Endodermal cell (in vitro differentiated cells): ENCODE measurements around the gene CD247. TPM values are rescaled to one million over a fixed set of nuclear protein-coding genes. Genes with fewer than 3 reads are reported as not detected.
A peak's percentile ranks its signal among the peaks of the same experiment; 100 is the strongest.

Source experiments
- DNase-seq: peaks from one replicate; pipeline ENCODE4 v3.0.0-alpha.2; 2017
- H3K27ac ChIP-seq: 2 replicates; pipeline ENCODE4 v1.5.1; 2013; ENCODE audit warnings: mild to moderate bottlenecking, low read depth, low read length, moderate library complexity
- H3K27me3 ChIP-seq: 2 replicates; pipeline ENCODE4 v1.6.1; 2013; ENCODE audit warnings: mild to moderate bottlenecking, low read length, moderate library complexity; ENCODE audit not compliant: insufficient read depth, control insufficient read depth, poor library complexity, severe bottlenecking
- H3K36me3 ChIP-seq: 2 replicates; pipeline ENCODE4 v1.7.0; 2013; ENCODE audit warnings: mild to moderate bottlenecking, low read length, moderate library complexity; ENCODE audit not compliant: control insufficient read depth, insufficient read depth
- H3K4me1 ChIP-seq: one replicate; pipeline ENCODE4 v1.7.0; 2013; ENCODE audit warnings: low read length; ENCODE audit not compliant: control insufficient read depth, insufficient read depth
- H3K4me3 ChIP-seq: 2 replicates; pipeline ENCODE4 v1.5.1; 2013; ENCODE audit warnings: mild to moderate bottlenecking, low read length, moderate library complexity
- H3K9ac ChIP-seq: 2 replicates; pipeline ENCODE4 v1.6.1; 2013; ENCODE audit warnings: mild to moderate bottlenecking, low read length, moderate library complexity; ENCODE audit not compliant: poor library complexity, severe bottlenecking; ENCODE audit errors: extremely low read depth
- H3K9me3 ChIP-seq: 2 replicates; pipeline ENCODE4 v1.6.1; 2013; ENCODE audit warnings: mild to moderate bottlenecking, low read length, moderate library complexity; ENCODE audit not compliant: control insufficient read depth
- H3K27ac Mint-ChIP-seq: 2 replicates; pipeline ENCODE4 v1.8.0; 2020; ENCODE audit warnings: mixed read lengths
- H3K27me3 Mint-ChIP-seq: 2 replicates; pipeline ENCODE4 v1.8.0; 2021; ENCODE audit warnings: mild to moderate bottlenecking, mixed read lengths; ENCODE audit not compliant: insufficient read depth
- H3K36me3 Mint-ChIP-seq: 2 replicates; pipeline ENCODE4 v1.8.0; 2020; ENCODE audit warnings: low read depth, mixed read lengths
- H3K4me1 Mint-ChIP-seq: 2 replicates; pipeline ENCODE4 v1.8.0; 2020; ENCODE audit warnings: mixed read lengths
- H3K4me3 Mint-ChIP-seq: 2 replicates; pipeline ENCODE4 v1.8.0; 2020; ENCODE audit warnings: mild to moderate bottlenecking, moderate library complexity, mixed read lengths
- H3K9me3 Mint-ChIP-seq: 2 replicates; pipeline ENCODE4 v1.8.0; 2020; ENCODE audit warnings: mild to moderate bottlenecking, mixed read lengths
- whole genome bisulfite sequencing, 2 experiments: methylation state at CpG; one replicate each; pipeline versions ENCODE4 v1.1.5 to v1.1.7; 2013; ENCODE audit warnings: missing lambda C conversion rate in 2 of 2, mixed read lengths in 1 of 2; ENCODE audit not compliant: insufficient coverage in 1 of 2, insufficient read length in 1 of 2; 5-methylcytosine and 5-hydroxymethylcytosine counted together
- total RNA-seq, 2 donors: library from RNA; stranded (reverse); fragmentation: NEBNext Ultra II Directional in 1 of 2; extraction: Animal tissue kit (Norgen Biotek cat#: 25700) in 1 of 2; gene quantifications; 2 replicates in 1 of 2; 3 replicates in 1 of 2; pipeline ENCODE4 v1.2.1, GENCODE V29; 2021
- TF ChIP-seq, protein P1 (sequence below): fragments of 200-600 bp; sonication (generic); conservative IDR thresholded peaks from 2 replicates; pipeline ENCODE4 v1.5.0; 2021; ENCODE audit warnings: antibody characterized with exemption, mild to moderate bottlenecking

The CD247 gene
- total RNA-seq, 2 donors from 2014 or later: 0.46 to 0.55 TPM

DNA sequence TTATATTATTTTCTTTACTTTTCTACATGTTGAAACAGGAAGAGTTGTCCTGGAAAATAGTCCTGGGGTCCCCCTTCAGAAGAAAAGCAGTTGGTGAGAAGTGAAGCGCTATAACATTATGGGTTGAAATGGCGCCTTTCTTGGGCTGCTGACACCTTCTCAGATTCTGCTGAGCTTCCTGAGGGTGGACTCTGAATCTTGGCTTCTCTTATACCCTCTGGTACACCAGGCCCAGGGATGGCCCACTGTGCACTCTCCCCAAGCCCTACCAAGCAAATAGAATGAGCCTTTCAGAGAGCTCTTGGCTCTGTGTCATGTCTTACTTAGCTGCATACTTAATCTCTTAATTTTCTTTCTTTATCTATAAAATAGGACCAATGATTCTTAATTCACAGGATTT, 42.3 kb downstream of the CD247 start:
- WGBS, 2 experiments: 95 to 100% methylated on average over 2 of the region's 2 CpGs

DNA sequence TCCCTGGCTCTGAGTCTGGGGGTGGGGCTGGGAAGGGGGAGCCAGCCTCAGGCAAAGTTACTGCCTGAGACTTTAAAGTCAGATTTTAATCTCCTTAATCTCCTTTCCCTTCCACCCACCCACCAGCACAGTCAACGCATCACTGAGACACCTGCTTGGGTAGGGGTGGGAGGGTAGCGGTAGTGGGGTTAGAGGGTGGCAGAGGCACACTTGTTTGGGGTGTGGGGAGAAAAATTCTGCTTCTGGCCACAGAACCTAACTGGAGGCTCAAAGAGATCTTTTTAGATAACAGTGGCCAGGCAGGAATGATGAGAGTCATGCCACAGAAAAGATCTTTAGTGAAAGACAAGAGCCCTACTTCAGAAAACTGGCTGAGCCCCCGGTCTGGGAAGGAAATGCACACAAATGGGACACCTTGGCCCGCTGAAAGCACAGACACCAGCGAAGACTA, 44.1 kb downstream of the CD247 start:
- Histone ChIP-seq H3K4me3 (no peak overlapping the region), H3K27ac (no peak overlapping the region), H3K27me3 (no peaks in the 10 kb centered on the region), H3K36me3 (no peaks in the 10 kb centered on the region), H3K9me3 (no peaks in the 10 kb centered on the region), H3K9ac (no peak overlapping the region), H3K4me1 (no peaks in the 10 kb centered on the region)
- DNase-seq: peak; percentile 28
- H3K4me3 Mint-ChIP-seq: no peak overlapping the region
- 85 to 91% methylated on average over 3 to 5 of the region's 5 CpGs for WGBS, 2 experiments
- peaks cover 4% of the 10 kb centered on the region for H3K27me3 Mint-ChIP-seq
- peaks cover 5% of the 10 kb centered on the region for H3K9me3 Mint-ChIP-seq
- H3K4me1 Mint-ChIP-seq: peaks cover 10% of the 10 kb centered on the region
- no peak overlapping the region for H3K27ac Mint-ChIP-seq
- TF ChIP-seq, protein P1, sequence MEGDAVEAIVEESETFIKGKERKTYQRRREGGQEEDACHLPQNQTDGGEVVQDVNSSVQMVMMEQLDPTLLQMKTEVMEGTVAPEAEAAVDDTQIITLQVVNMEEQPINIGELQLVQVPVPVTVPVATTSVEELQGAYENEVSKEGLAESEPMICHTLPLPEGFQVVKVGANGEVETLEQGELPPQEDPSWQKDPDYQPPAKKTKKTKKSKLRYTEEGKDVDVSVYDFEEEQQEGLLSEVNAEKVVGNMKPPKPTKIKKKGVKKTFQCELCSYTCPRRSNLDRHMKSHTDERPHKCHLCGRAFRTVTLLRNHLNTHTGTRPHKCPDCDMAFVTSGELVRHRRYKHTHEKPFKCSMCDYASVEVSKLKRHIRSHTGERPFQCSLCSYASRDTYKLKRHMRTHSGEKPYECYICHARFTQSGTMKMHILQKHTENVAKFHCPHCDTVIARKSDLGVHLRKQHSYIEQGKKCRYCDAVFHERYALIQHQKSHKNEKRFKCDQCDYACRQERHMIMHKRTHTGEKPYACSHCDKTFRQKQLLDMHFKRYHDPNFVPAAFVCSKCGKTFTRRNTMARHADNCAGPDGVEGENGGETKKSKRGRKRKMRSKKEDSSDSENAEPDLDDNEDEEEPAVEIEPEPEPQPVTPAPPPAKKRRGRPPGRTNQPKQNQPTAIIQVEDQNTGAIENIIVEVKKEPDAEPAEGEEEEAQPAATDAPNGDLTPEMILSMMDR: no peak
- no peaks in the 10 kb centered on the region for H3K36me3 Mint-ChIP-seq

More for the DNA sequence above, 42.3 kb downstream of the CD247 start:
- Histone ChIP-seq H3K9me3 (no peaks in the 10 kb centered on the region), H3K27ac (no peak overlapping the region), H3K4me3 (no peak overlapping the region), H3K4me1 (no peaks in the 10 kb centered on the region), H3K27me3 (no peaks in the 10 kb centered on the region), H3K36me3 (no peaks in the 10 kb centered on the region), H3K9ac (no peak overlapping the region)
- TF ChIP-seq, protein P1: no peak
- Mint-ChIP-seq H3K4me1 (peaks cover 10% of the 10 kb centered on the region), H3K27ac (no peak overlapping the region), H3K27me3 (peaks cover 4% of the 10 kb centered on the region), H3K9me3 (peaks cover 5% of the 10 kb centered on the region), H3K4me3 (no peak overlapping the region), H3K36me3 (no peaks in the 10 kb centered on the region)
- no peak for DNase-seq

DNA sequence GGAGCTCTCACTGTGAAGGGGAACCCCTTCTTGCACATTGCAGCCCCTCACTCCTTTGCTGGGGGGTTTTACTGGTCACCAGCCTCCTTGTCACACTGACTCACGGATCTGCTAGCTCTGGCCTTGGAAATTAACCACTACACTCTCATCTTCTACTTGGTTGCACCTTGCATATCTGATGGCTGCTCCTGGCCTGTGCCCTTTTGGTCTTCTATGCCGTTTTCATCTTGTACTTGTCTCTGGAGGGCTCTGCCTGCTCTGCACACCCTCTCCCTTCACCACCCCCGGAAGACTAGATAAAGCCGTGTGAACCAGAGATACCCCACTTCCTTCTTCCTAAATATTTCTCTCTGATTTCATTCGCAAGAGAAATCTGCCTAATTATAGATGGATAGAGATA, 44.6 kb downstream of the CD247 start:
- no peaks in the 10 kb centered on the region for H3K27me3 ChIP-seq
- TF ChIP-seq, protein P1: no peak
- no peaks in the 10 kb centered on the region for H3K36me3 Mint-ChIP-seq
- H3K27me3 Mint-ChIP-seq: peaks cover 4% of the 10 kb centered on the region
- no peaks in the 10 kb centered on the region for H3K9me3 ChIP-seq
- H3K36me3 ChIP-seq: no peaks in the 10 kb centered on the region
- no peak overlapping the region for H3K4me3 Mint-ChIP-seq
- peaks cover 5% of the 10 kb centered on the region for H3K9me3 Mint-ChIP-seq
- H3K4me3 ChIP-seq: no peak overlapping the region
- no peak overlapping the region for H3K9ac ChIP-seq
- no peak overlapping the region for H3K27ac ChIP-seq
- peaks cover 10% of the 10 kb centered on the region for H3K4me1 Mint-ChIP-seq
- H3K27ac Mint-ChIP-seq: no peak overlapping the region
- 90 to 94% methylated on average over 2 to 5 of the region's 5 CpGs for WGBS, 2 experiments
- DNase-seq: no peak
- H3K4me1 ChIP-seq: no peaks in the 10 kb centered on the region
